GM10847 (cell line): Measurements from ENCODE around the gene ELN.

Source experiments
- POLR2A ChIP-seq: IDR thresholded peaks from 2 replicates; pipeline ENCODE4 v1.6.1; 2011; ENCODE audit not compliant: insufficient read length; ENCODE audit errors: extremely low read depth

Gene ELN

GRCh38 chr7:74014931-74015330 lies 13.0 kb upstream of the ELN start:
- no peak for TF ChIP-seq POLR2A

- TF ChIP-seq POLR2A: no peak
These were observed 12.3 kb upstream of the ELN start for GRCh38 chr7:74015670-74016069.

- no peak for TF ChIP-seq POLR2A
These were observed 10.8 kb upstream of the ELN start for GRCh38 chr7:74017125-74017524.

- TF ChIP-seq POLR2A: no peak
These were observed 9.6 kb upstream of the ELN start for GRCh38 chr7:74018246-74018895.

GRCh38 chr7:74019149-74019548 lies 8.8 kb upstream of the ELN start:
- TF ChIP-seq POLR2A: no peak

GRCh38 chr7:74020390-74020789 lies 7.6 kb upstream of the ELN start:
- TF ChIP-seq POLR2A: no peak

- TF ChIP-seq POLR2A: no peak
These were observed 6.2 kb upstream of the ELN start for GRCh38 chr7:74021546-74022320.

- no peak for TF ChIP-seq POLR2A
These were observed 5.5 kb upstream of the ELN start for GRCh38 chr7:74022507-74022906.

GRCh38 chr7:74023092-74023536 lies 4.9 kb upstream of the ELN start:
- no peak for TF ChIP-seq POLR2A

GRCh38 chr7:74023786-74024185 lies 4.2 kb upstream of the ELN start:
- no peak for TF ChIP-seq POLR2A

- no peak for TF ChIP-seq POLR2A
These were observed 2.8 kb upstream of the ELN start for GRCh38 chr7:74025146-74025545.

GRCh38 chr7:74025730-74026129 lies 2.2 kb upstream of the ELN start:
- no peak for TF ChIP-seq POLR2A

GRCh38 chr7:74026406-74026902 lies 1.5 kb upstream of the ELN start:
- TF ChIP-seq POLR2A: no peak

GRCh38 chr7:74026903-74027682 lies 880 bp upstream of the ELN start:
- no peak for TF ChIP-seq POLR2A

- no peak for TF ChIP-seq POLR2A
These were observed 407 bp downstream of the ELN start for GRCh38 chr7:74028321-74028838.
